Activated CD4-positive, CD25-positive, alpha-beta regulatory T cell treated with anti-CD3 and anti-CD28 coated beads, Interleukin-2, amount 50 U/mL, for 72 hours (primary cell): Measurements from ENCODE around the gene MGAT5.

ENCODE experiments used
- DNase-seq: peaks from one replicate; pipeline ENCODE4 v3.0.0; 2021

Gene MGAT5

GRCh38 chr2:134431838-134432434 lies 178.1 kb downstream of the MGAT5 start:
- DNase-seq, result no peak

GRCh38 chr2:134432435-134432883 lies 178.6 kb downstream of the MGAT5 start:
- no peak for DNase-seq

DNA sequence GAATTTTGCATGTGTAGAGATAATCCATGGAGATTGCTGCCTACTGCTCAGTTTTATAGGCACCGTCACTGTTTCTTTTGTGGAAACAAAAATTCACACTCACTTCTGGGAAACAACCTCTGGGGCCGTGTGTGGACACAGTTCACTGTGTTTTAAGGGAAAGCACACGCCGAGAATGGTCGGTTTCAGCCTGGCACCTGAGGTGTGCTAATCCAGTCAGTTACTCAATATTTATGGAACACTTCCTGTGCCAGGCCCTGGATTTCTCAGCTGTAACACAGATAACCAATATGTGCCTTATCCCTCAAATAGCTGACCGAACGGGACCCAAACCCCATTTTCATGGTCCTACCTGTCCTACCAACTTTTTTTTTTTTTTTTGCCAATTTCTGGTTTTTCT lies 179.6 kb downstream of the MGAT5 start:
- DNase-seq, result no peak

- DNase-seq, result no peak
Measured at GRCh38 chr2:134433979-134434378, 180.1 kb downstream of the MGAT5 start.

- DNase-seq, result no peak
Measured at GRCh38 chr2:134435505-134435904, 181.6 kb downstream of the MGAT5 start.

DNA sequence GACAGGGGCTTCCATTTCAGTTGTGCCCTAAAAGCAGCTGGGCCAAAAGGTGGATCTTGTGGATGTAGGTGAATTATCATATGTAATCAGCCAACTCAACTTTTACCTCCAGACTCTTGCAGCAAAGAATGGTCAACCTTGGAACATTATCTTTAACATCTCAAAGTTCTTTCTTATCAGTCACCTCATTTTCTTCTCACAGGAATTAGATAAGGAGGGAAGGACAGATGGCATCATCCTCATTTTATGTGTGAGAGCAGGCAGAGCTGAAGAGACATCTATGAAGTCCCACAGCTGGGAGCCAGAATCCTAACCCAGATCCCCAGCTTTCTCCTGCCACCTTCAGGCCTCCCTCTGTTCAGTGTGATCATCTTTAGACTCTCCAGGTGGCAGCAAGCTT lies 182.1 kb downstream of the MGAT5 start:
- no peak for DNase-seq

DNA sequence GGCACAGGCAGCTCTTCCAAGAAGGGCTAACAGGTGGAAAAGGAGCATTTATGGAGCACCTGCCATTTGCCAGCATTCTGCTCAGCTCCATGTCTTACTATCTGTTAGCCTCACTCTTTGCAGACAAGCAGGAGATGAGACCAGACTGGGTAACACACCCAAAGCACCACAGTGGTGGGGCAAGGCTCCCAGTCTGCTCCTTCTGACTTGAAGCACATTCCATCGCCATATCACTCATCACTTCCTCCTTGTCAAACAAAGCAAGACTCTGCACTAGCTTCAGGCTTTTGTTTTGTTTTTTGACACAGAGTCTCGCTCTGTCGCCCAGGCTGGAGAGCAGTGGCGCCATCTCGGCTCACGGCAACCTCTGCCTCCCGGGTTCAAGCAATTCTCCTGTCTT lies 182.8 kb downstream of the MGAT5 start:
- no peak for DNase-seq

GRCh38 chr2:134438371-134438770 lies 184.5 kb downstream of the MGAT5 start:
- DNase-seq, result no peak

DNA sequence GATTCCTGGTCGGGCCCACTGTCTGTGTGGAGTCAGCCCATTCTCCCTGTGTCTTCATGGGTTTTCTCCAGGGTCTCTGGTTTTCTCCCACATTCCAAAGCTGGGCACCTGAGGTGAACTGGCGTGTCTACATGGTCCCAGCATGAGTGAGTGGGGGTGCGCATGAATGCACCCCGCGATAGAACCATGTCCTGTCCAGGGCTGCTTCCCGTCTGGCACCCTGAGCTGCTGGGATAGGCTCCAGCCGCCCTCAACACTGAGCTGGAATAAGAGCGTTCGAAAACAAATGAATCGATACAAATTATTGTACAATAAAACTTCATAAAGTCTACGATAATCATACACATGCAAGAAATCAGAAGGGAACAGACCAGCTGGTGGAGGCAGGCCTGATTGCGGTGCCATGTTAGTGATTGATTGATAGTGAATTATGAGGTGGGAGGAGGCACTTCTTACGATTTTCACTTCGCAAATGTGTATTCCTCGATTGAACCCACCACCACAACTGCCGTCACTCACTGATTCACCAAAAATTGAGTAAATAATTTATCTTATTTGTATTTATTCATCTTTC lies 186.6 kb downstream of the MGAT5 start:
- DNase-seq, result no peak

- DNase-seq, result no peak
Measured at GRCh38 chr2:134441153-134441863, 187.4 kb downstream of the MGAT5 start.

DNA sequence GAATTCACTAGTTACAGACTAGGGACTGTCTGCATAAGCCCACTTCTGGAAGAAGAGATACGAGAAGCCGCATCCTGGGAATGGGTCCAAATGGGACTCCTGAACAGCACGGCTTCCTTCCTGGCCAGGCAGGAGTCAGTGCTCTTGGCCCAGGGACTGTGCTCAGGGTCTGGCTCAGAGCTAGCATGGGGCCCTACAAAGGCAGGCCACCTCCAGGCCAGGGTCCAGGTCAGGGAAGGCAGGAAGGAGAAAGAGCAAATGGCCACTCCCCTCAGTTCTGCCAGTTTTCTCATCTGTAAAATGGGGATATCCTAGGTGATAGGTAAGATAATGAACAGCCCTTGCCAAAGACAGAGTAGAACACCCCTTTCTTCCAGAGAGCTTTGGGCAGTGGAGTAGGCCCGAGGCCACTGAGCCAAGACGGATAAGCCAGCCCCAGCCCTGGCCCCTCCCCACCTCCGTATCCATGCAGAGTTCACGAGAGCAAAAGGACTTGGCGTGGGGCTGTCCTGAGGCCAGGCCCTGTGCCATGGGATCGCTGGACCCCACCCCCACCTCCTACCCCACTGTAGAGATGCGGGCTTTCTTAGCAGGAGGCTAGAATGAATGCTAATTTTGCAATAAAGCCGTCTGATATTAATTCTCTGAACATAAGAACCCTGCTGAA lies 190.1 kb downstream of the MGAT5 start:
- no peak for DNase-seq

DNA sequence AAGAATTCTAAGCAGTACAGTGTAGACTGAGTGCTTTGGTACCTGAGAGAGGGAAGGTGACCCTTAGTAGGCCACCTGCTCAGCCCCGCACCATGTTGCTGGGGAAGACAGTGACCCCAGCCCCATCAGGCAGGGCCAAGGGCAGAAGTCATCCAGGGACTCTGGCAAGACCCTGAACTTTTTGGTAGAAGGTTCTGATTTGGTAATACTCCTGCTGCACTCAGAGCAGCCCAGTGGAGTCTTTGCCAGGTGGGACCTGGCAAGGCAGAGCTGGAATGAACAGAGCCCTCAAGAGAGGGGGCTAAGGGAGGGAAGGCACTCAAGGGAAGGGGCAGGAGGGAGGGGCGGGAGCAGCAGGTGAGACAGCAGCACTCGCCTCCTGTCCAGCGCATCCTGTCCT lies 191.2 kb downstream of the MGAT5 start:
- no peak for DNase-seq

DNA sequence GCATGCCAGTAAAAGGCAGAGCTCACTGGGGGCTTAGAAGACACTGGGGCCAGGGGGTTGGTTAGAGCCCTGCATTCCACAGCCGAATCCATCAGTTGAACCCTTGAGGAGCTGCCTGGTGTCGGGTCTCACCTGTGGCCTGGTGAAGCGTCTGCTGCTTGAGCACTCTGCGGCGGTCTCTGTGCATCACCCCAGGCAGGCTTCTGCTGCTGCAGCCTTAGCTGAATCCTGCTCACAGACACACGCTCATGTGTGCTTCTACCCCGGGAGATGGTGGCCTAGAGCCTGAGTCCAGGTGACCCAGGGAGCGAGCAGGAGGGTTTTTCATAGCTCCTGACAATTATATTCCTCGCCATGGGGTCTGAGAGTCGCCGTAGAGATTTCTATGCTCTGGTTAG lies 192.1 kb downstream of the MGAT5 start:
- DNase-seq, result no peak

- no peak for DNase-seq
Measured at GRCh38 chr2:134446383-134447017, 192.6 kb downstream of the MGAT5 start.

DNA sequence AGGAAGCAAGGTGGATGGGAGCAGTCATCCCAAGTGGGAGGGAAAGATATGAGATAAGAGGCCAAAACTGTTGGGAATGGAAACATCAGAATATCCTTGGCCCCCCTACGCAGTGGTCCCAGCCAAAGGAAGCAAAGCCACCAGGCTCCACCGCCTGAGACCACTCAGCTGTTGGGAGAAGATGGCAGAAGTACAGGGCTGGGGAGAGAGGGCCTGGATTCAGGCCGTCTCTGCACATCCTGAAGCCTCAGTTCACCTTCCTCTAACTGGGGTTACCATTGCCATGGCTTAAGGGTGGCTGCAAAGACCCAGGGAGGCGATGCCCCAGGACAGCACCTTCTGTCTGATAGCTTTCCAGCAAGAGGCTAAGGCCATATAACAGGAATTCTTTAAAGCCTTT lies 193.8 kb downstream of the MGAT5 start:
- DNase-seq, result no peak

GRCh38 chr2:134448650-134449049 lies 194.8 kb downstream of the MGAT5 start:
- no peak for DNase-seq

GRCh38 chr2:134449157-134449556 lies 195.3 kb downstream of the MGAT5 start:
- DNase-seq, result no peak

DNA sequence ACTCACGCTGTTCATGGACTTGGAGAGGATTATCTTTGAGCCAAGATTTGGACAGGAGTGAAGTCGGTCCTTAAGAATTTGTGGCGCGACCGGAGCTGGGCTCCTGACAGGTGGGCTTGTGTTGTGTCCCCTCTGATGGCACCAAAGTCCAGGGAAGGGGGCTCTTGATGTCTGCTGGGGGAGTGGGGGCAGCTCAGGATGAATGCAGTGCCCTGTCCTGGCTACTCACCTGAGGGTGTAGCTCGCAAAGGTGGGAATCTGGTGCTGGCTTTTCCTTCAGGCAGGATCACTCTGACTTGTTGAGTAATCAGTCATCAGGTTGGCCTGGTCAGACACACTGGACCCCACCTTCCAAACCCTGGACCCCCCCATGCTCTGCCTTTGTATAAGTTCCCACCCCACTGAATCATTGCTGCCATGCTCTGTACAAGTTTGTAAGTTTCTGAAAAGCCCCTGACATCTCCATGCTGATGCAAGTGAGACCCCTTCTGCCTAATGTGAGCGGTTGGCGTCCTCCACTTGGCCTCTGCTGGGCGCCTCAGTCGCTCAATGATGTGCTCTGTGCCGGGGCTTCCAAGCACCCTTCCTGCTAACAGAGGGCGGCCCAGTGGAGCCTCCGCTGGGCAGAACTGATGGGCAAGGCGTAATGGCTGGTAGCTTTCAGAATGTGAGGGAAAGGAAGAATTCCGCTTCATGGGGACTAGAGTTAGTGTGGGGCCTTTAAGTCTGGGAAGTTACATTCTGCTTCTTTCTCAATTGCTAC lies 196.1 kb downstream of the MGAT5 start:
- no peak for DNase-seq

GRCh38 chr2:134451347-134451630 lies 197.4 kb downstream of the MGAT5 start:
- no peak for DNase-seq

DNA sequence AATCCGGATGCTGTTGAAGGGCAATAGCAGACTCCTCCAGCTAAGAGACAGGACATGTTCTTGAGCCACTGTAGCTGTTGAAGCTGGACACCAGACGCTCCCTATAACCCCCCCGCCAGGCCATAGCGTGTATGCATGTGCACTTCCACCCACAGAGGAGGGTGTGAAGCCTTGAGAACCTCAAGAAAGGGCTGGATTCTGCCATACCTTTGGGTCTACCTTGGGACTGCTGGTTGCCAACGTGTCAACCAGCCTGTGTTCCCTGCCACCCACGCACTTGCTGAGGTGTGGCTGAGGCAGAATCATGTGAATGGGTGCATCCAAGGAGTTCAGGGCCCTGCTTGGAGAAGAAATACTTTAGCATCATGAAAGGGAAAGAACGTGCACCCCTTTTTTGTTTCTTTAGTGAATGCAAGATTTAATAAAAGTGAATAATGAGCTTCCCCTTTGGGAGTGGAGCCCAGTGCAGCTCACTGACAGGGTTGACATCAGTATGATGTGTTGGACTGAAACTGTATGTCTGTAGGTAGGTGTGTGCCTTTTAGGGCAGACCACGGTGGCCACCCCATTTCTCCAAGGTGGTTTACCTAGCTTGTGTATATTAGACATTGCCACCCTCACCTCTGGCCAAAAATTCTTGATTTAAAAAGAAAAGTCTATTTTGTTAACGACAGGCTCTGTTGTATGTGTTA lies 198.3 kb downstream of the MGAT5 start:
- no peak for DNase-seq

GRCh38 chr2:134453476-134453875 lies 199.6 kb downstream of the MGAT5 start:
- no peak for DNase-seq

DNA sequence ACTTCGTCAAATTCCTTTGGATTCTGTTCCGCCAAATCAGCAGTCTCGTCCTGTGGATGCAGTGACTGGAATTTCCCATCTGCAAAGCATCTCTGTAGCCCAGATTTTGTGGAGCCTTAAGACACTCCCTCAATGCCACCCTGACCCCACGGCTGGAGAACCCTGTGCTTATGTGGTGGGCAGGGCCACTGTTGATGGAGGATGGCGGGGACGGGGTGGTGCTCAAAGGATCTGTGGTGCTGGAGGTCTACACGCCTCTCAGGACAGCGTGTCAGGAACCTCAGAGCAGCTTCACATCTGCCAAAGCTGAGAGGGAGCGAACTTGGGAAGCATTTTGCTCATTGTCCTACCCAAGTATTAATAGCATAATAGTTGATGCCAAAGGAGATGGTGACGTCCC lies 200.1 kb downstream of the MGAT5 start:
- DNase-seq, result no peak
